Fibroblast of peridontal ligament (primary cell): Measurements from ENCODE around the gene DBH.

Experiments used
- DNase-seq: peaks from one replicate; pipeline ENCODE4 v3.0.0-alpha.2; 2010; ENCODE audit errors: extremely low read depth

Gene DBH

DNA sequence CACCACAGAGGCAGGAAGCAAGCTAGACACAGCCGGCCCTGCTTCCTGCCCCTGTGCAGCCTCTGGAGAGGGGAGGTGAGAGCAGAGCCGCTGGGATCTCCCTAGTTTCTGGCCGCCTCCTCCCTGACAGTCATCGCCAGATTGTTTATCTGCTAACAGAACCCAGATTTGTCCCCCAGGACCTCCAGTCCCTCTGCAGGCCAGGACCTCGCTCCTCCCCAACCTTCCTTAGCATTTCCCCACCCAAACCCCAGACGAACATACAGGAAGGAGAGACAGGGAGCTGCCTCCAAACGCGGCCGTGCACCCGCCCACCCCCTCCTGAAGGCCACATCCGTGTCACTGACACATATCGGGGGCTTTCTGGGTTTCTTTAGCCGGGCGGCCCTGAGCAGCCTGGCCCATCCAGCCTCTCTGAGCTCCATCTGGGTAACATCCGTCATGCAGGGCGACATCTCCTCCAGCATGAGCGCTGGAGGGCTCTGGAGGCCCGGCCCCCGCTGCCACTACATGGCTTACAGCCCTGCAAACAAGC, 47.5 kb downstream of the DBH start:
- no peak for DNase-seq

DNA sequence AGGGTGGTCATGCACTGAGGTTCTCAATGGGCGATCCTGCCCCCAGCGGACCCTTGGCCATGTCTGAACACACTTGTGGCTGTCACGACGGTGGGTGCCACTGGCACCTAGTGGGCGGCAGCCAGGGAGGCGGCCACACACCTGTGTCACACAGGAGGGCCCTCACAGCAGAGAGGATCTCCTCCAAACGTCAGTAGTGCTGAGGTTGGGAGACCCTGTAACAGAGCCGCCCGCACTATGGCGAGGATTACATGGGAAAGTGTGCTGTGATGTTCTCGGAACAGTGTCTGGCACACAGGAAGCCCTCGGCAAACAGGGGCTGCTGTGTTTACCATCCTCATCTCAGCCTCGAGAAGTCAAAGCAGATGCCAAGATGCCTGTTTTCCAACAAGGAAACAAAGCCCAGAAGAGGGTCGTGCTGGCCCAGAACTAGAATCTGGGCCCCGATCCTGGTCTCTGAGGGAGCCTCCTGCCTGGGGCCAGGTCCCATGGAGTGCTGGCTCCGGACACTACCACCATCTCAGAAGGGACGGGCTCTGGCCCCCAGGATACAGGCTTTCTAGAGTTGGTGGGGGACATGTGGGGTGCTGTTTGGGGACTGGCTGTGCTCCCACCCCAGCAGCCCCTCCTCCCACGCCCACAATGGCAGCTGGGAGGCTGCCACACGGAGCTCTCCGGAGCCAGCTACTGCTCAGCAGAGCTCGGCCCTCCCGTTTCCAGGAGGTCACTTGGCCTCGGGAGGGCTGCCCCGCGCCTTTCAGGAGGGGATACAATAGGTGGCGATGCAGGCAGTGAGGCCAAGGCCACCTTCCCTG, 48.2 kb downstream of the DBH start:
- no peak for DNase-seq

DNA sequence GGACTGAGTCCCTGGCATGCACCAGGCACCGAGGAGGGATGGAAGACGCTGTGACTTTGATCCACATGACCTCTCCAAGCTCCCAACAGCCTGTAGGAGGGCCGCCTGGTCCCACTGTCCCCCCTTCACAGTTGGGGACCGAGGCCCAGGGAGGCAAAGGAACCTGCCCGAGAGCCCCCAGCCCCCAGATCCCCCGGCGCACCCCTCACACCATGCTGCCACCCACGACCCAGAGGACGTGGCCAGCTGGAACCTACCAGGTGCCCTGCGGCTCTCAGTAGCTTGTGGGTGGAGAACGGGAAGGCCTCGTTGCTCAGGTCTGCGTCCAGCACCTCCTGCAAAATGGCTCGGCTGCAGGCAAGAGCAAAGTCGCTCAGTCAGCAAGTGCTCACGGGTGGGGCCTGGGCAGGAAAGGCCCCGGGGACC, 48.8 kb downstream of the DBH start:
- DNase-seq = no peak

DNA sequence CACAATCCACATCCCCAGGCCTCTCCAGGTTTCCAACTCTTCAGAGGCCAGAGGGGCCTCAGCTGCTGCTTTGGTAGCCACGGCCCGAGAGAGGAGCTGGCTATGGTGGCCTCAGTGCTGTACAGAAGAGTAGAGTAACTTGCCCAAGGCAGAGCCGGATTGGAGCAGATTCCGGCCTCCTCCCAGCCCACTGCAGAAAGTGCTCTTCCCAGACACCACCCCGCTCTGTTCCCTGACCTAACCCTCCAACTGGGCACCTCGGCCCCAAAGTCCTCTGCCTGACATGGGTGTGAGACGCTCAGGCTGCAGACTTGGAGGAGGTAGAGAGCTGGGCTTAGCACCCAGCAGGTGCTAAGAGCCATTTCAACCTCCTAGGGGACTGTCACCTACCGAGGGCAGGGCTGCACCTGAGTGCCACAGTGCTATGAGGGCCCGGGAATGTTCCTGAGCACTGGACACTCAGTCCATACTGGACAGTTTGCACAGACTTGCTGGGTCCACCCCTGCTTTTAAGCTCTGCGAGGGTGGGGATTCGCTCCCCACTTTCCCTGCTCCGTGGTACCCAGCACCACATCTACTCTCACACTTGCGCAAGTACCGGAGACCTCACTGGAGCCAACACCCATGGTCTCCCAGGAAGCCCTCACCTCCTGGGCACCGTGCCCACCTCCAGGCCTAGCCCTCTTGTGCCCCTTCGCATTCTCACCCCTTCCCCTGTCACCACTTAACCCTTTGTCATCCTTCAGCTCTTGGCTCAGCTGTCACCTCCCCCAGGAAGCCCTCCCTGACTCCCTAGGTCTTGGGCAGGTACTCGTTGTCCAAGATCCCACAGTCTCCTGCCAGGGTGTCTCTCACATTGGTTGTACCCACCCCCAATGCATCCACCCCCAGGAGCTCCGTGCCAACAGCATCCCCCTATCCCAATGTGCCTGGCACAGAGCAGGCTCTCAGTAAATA, 49.8 kb downstream of the DBH start:
- no peak for DNase-seq

DNA sequence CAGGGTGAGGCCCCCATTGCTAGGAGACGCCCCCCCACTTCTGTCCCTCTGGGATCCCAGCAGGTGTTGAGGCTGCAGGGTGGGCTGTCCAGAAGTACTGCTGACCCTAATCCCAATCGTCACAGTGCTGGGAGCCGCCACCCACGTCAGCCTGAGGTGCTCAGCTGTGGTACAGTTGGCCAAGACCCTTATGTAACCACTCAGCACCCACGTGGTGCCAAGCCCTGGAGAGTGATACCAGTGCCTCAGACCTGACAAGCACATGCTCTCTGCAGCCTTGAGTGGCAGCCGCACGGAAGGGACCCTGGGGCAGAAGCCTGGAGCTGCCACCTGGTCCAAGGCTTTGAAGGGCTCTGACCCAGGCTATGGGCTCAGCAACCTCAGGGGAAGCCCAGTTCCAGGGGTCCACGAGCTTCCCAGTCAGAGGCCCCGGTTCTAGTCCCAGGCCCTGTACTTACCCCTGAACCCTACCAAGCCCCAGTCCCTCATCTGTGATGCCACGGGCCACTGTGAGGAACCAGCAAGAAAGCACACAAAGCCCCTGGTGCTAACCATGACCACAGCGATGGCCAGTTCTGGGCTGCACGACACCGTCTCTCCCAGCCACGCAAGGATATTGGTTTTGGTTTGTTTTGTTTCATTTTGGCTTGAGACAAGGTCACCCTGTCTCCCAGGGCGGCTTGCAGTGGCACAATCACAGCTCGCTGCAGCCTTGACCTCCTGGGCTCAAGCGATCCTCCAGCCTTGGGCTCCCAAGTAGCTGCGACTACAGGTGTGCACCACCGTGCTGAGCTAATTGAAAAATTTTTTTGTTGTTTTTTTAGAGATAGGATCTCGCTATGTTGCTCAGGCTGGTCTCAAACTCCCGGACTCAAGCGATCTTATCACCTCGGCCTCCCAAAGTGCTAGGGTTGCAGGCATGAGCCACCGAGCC, 50.7 kb downstream of the DBH start:
- no peak for DNase-seq

DNA sequence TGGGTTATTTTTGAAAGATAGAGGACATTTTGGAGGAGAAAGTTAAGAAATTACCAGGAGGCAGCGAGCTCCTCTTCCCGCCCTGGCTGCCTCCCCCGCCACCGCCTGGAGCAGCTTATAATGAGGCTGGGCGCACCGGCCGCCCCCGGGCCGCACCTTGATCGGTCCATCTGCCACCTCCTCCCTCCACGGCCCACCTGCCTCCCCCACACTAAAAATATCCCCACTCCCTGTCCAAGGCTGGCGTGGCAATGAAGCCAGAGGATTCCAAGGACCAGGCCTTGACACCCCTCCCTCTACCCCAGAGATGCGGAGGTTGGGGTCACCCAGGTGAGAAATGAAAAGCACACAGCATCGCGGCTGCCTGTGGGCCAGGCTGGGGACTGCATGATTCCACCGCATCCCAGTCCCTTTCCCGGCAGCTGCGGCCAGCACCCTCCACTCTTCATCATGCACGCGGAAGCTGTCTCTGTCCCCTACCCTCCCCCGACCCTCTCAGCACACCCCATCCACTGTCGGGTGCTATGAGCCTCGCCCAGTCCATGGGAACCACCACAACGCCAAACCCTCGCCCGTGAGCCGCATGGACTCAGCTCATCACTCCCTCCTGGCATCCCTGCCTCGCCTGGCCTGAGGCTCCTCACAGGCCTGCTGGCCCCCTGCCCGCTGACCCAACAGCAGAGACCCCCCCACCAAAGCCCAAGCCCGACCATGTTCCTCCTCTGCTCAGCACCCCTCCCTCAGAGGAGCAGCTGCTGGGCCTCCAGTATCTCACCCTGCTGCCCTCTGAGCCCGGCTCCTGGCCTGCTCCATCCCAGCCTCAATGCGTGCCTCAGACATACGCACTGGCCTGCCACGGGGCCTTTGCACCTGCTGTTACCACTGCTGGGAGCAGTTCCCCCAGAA, 51.9 kb downstream of the DBH start:
- DNase-seq = no peak

DNA sequence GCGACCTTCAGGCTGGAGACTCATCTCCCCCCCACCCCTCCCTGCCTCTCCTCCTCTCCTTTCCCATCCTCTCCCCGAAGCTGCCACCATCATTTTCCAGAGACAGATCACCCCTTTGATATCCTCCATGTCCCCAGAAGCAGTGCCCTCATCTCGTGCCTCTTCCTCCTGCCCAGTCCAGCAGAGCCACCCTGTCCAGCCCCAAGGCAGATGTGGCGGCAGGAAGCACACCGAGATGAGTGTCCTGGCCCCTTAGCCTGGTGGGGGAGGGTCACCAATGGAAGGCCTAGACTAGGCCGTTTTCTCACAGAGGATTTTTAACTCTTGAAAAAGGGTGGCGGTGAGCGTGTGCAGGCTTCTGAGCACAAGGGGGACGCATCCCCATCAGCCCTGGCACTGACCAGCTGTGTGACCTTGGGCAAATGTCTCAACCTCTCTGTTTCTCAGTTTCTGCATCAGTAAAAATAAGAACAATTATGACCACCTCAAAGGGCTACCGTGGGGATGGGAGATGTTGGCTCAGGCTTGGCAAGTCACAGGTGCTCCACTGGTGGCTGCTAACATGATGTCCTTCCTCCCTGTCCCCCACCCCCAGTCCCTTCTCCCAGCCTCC, 53.1 kb downstream of the DBH start:
- no peak for DNase-seq

DNA sequence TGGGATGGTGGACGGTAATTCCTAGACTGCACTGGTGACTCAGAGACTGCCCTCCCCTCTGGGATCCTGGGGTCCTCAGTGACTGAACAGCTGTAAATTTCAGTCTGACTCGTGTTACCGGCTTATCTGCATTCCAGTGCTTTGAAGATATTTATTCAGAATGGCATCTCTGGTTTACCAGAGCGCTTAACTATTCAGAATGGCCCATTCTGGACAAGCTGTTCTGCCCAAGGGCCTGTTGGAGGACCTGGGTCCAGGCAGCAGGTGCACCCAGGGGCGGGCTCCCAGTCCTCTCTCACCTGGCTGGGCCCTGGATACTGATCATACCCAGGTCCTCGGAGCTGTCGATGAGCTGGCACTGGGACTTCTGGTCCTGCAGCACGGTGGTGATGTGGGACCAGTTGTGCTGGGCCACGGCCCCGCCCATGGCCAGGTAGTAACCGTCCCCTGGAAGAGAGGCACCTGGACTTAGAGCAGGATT, 54.0 kb downstream of the DBH start:
- no peak for DNase-seq

DNA sequence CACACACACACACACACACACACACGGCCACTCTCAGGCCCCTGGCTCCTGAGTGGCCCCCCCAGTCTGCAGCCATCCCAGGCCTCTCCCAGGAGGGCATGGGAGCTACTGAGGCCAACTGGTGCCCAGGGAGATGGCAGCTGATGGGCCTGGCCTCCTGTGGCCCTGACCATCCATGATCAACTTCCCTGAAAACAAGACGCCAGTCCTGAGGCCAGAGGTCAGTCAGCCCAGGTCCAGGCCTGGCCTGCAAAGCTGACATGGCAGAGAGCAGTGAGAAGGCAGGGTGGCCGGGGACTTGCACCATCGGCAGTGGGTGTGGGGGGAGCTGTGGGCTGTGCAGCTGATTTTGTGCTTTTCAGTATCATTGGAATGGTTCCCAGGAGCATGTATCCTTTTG, 55.0 kb downstream of the DBH start:
- DNase-seq = no peak

DNA sequence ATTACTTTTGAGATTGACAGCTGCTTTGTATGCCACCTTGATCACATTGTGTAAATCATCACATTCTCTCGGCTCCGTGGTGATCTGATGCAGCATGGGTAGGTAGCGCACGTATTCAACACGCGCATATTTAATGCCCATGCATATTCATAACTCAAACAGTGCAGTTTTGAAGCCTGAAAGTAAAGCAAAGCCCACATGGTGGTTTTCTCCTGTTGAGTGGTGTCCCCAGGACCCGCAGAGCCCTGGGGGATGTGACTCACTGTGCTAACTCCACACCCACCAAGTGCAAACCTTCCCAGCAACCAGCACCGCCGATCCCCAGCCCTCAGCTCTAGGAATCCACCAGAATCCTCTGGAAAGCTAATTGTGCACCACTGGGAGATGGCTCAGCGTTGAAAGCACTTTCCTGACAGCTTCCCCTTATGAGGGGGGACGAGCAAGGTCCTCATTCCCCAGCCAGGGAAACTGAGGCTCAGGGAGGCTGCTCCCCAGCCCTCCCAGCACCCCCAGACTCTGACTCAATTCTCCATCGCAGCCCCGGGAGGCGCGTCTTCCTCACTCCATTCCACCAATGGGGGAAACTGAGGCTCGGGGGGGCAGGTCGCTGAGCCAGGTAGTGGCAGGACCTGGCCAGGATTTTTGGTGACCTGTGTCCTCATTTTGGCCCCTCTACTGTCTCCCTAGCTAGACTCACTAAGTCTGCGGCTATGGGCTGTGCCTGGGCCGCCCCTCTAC, 55.6 kb downstream of the DBH start:
- no peak for DNase-seq

DNA sequence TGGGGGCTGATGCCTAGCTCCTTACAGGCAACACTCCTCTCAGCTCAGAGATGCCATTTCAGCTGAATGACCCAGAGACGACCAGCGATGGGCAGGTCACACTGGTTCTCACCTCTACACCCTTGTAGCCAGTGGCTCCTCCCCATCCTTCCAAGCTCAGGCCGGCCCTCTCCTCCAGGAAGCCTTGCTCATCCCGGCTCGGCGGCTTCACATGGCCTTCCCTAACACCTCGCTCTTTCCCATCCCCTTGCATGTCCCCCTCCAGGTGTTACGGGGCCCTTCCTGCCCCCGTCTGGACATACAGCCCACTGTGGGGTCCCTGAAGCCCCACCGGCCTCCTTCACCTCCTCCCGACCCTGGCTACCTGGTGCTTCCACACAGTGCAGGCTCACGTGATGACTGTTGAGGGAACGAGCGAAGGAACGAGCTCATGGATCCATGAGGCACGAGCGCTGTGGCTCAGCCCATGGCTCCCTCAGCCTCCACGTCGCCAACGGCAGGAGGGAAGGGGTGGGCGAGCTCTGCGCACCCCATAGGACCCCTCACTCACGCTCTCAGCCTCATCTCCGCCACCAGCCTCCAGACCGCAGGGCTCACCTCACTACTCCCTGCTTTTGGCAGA, 56.3 kb downstream of the DBH start:
- no peak for DNase-seq

DNA sequence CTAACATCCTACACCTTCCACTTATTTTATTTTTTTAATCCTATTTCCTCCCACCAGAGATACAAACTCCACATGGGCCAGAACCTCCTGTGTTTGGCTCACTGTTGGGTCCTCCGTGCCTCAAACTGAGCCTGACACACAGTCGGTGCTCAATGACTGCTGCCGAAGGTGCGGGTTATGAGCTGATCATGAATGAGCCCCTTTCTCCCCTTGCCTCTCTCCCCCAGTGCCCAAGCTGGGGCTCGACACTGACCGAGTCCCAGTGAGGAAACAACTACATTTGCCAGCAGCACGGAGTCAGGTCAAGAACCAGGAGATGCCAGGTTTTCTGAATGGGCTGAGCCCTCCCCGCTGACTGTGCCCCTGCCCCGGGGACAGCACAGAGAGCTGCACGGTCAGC, 57.0 kb downstream of the DBH start:
- DNase-seq = no peak

DNA sequence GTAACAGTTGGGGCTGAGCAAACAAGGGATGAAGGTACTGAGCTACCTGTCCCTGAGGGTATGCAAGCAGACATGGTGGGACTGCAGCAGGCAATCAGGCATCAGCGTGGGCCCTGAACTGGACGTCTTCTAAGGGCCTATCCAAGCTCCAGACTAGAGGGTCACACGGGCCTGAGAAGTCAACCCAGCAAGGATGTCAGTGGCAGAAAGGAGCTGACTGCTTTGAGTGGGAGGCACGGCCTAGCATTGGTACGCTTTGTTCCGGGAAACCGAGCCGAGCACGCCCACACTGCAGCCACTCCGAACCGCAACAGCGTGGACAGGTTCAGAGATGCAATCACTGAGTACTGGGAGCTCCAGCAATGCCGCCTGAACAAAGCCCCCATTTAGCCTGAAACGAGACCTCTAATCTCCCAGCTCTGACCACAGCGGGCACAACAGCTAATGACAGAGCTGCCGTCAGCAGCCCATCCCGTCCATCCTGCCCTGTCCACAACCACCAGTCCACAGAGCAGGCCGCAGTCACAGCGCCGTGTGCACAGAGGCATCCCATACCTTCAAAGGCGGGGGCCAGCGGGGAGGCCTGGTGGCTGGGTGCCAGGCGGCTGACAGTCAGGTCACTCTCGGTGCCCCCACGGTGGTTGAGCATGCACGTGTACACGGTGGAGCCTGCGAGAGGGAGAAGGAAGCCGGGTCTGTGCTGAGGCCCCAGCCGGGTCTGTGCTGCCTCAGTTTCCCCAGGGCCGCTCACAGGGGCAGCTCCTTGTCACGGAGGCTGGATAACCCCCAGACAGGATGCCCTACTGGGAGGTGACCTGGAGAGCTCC, 57.8 kb downstream of the DBH start:
- DNase-seq = no peak

DNA sequence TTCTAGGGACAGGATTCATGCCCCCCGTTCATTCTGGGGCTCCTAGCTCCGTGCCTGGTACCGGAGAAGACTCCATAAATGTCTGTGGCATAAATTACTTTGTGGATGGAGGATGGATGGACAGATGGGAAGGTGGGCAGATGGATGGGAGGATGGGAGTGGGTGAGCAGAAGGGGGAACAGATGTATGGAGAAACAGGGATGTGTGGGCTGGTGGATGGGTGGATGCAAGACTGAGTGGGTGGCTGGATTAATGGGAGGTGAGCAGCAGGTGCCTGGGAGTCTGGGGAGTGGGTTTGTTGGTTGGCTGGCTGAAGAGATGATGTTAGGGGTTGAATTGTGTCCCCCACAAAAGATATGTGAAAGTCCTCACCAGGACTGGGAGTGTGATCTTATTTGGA, 58.5 kb downstream of the DBH start:
- no peak for DNase-seq

DNA sequence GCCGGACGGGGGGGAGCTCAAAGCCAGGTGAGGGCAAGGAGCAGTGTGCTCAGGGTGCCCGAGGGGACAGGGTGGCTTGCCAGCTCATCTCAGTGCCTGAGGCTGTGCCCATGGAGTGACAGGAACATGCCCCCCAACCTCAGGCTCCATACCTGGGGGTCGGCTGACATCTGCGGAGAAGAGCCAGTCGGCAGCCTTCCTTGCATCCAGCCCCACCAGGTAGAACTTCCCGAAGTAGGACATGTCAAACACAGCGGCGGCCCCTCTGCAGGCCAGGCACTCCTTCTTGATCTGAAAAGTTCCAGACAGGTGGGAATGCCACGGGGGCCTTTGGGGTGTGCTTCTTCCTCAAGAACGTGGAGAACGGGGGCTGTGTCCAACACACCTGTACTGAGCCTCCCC, 59.9 kb downstream of the DBH start:
- no peak for DNase-seq

DNA sequence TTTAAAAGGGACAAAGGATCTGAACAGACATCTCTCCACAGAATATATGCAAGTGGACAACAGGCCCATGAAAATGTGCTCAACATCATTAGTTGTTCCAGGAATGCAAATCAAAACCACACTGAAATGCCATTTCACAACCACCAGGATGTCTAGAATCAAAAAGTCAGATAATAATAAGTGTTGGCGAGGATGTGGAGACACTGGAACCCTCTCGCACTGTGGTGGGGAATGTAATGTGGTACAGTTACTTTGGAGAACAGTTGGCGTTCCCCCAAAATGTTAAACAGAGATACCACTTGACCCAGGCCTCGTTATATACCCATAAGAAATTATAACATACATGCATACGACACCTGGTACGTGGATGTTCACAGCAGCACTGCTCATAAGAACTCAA, 63.4 kb downstream of the DBH start:
- DNase-seq = no peak

DNA sequence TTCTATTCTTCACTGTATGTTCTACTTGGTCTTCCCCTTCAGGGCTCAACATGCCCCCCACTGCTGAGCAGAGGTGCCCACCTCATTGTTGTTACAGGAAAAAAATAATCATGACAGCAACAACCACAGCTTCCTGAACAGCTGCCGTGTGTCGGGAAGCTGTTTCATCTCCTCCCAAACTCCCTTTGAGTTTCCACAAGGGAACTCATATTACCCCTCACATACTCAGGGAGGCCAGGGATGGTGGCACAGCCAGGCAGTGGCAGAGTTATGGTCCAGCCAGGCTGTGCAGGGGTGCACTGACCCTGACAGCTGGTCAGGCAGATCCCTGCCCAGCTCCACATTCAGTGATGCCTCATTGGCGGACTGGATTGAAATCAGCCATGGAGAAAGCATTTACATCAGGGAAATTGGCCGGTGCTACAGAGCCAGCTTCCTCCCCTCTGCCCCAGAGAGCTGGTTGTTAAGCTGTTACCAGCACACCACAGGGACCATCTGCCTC, 64.7 kb downstream of the DBH start:
- DNase-seq = no peak
